WTC11 (cell line): Measurements from ENCODE around the gene TYMS. TPM values are rescaled to one million over a fixed set of nuclear protein-coding genes. Genes with fewer than 3 reads are reported as not detected.

ENCODE experiments used
- AFF4 ChIP-seq: sonication (generic); formaldehyde crosslinking; IDR thresholded peaks from 2 replicates; pipeline ENCODE4 v1.8.1; 2023; ENCODE audit warnings: mild to moderate bottlenecking, missing genetic modification reagents, borderline replicate concordance
- E2F1 ChIP-seq: sonication (generic); formaldehyde crosslinking; IDR thresholded peaks from 2 replicates; pipeline ENCODE4 v1.8.0; 2022; ENCODE audit warnings: mild to moderate bottlenecking, missing genetic modification reagents
- E2F4 ChIP-seq: sonication (generic); formaldehyde crosslinking; IDR thresholded peaks from 2 replicates; pipeline ENCODE4 v1.8.1; 2022; ENCODE audit warnings: low read depth, mild to moderate bottlenecking, moderate library complexity, missing genetic modification reagents, borderline replicate concordance
- HMGXB4 ChIP-seq: sonication (generic); formaldehyde crosslinking; IDR thresholded peaks from 2 replicates; pipeline ENCODE4 v1.8.1; 2023; ENCODE audit warnings: mild to moderate bottlenecking, moderate library complexity, missing genetic modification reagents
- MAX ChIP-seq: sonication (generic); formaldehyde crosslinking; IDR thresholded peaks from 2 replicates; pipeline ENCODE4 v1.8.0; 2022; ENCODE audit warnings: mild to moderate bottlenecking, missing genetic modification reagents
- NFATC4 ChIP-seq: fragments of 250-450 bp; sonication (Bioruptor Pico); IDR thresholded peaks from 2 replicates; pipeline ENCODE4 v1.9.0; 2021; ENCODE audit warnings: mild to moderate bottlenecking
- NFYB ChIP-seq: sonication (generic); formaldehyde crosslinking; conservative IDR thresholded peaks from 2 replicates; pipeline ENCODE4 v1.8.0; 2022; ENCODE audit warnings: low read depth, missing genetic modification reagents
- OVOL2 ChIP-seq: fragments of 250-450 bp; sonication (Bioruptor Pico); IDR thresholded peaks from 2 replicates; pipeline ENCODE4 v1.9.0; 2021; ENCODE audit warnings: mild to moderate bottlenecking, borderline replicate concordance
- STAT6 ChIP-seq: sonication (generic); formaldehyde crosslinking; conservative IDR thresholded peaks from 2 replicates; pipeline ENCODE4 v1.8.1; 2023; ENCODE audit warnings: mild to moderate bottlenecking, low read depth, missing genetic modification reagents, moderate library complexity
- TEAD4 ChIP-seq: sonication (generic); formaldehyde crosslinking; IDR thresholded peaks from 2 replicates; pipeline ENCODE4 v1.8.0; 2022; ENCODE audit warnings: mild to moderate bottlenecking, missing genetic modification reagents
- ZNF138 ChIP-seq: sonication (generic); formaldehyde crosslinking; conservative IDR thresholded peaks from 2 replicates; pipeline ENCODE4 v1.8.1; 2022; ENCODE audit warnings: mild to moderate bottlenecking, moderate library complexity, missing genetic modification reagents
- ZNF219 ChIP-seq: sonication (generic); formaldehyde crosslinking; IDR thresholded peaks from 2 replicates; pipeline ENCODE4 v1.8.0; 2023; ENCODE audit warnings: missing genetic modification reagents, mild to moderate bottlenecking, borderline replicate concordance
- ZNF317 ChIP-seq: sonication (generic); formaldehyde crosslinking; IDR thresholded peaks from 2 replicates; pipeline ENCODE4 v1.8.1; 2023; ENCODE audit warnings: low read depth, mild to moderate bottlenecking, moderate library complexity, missing genetic modification reagents, borderline replicate concordance
- ZNF396 ChIP-seq: fragments of 250-450 bp; sonication (Bioruptor Pico); IDR thresholded peaks from 2 replicates; pipeline ENCODE4 v1.8.0; 2021; ENCODE audit warnings: mild to moderate bottlenecking, moderate library complexity, borderline replicate concordance
- ZNF416 ChIP-seq: fragments of 250-450 bp; sonication (Bioruptor Pico); IDR thresholded peaks from 2 replicates; pipeline ENCODE4 v1.9.0; 2021; ENCODE audit warnings: mild to moderate bottlenecking, inconsistent platforms
- total RNA-seq: library from RNA; stranded (reverse); gene quantifications from 3 replicates; pipeline ENCODE4 v1.2.3, GENCODE V29; 2021
- TF ChIP-seq, protein P1 (sequence below): sonication (generic); formaldehyde crosslinking; IDR thresholded peaks from 2 replicates; pipeline ENCODE4 v1.8.0; 2022; ENCODE audit warnings: mild to moderate bottlenecking, missing genetic modification reagents
- TF ChIP-seq, protein P2 (sequence below): fragments of 250-450 bp; sonication (Bioruptor Pico); IDR thresholded peaks from 2 replicates; pipeline ENCODE4 v2.1.2; 2022; ENCODE audit warnings: mild to moderate bottlenecking, moderate library complexity
- TF ChIP-seq, protein P3 (sequence below): fragments of 200-600 bp; IDR thresholded peaks from 2 replicates; pipeline ENCODE4 v1.8.0; 2022; ENCODE audit warnings: antibody characterized with exemption
- TF ChIP-seq, protein P4 (sequence below): sonication (generic); formaldehyde crosslinking; IDR thresholded peaks from 2 replicates; pipeline ENCODE4 v1.8.0; 2023; ENCODE audit warnings: missing genetic modification reagents
- TF ChIP-seq, protein P5 (sequence below): sonication (generic); formaldehyde crosslinking; IDR thresholded peaks from 2 replicates; pipeline ENCODE4 v1.8.1; 2023; ENCODE audit warnings: mild to moderate bottlenecking, missing genetic modification reagents, moderate library complexity

Gene TYMS
- total RNA-seq, 1 experiment from 2014 or later, result 86.4 TPM

GRCh38 chr18:712401-713134 is 55.1 kb downstream of the TYMS start, which contains the start of gene ENOSF1 (continued):
- no peak; the same call in 1 of the 2 replicates for TF ChIP-seq E2F4 (CRISPR knock-in tag)
- TF ChIP-seq, protein P1, sequence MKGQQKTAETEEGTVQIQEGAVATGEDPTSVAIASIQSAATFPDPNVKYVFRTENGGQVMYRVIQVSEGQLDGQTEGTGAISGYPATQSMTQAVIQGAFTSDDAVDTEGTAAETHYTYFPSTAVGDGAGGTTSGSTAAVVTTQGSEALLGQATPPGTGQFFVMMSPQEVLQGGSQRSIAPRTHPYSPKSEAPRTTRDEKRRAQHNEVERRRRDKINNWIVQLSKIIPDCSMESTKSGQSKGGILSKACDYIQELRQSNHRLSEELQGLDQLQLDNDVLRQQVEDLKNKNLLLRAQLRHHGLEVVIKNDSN (CRISPR knock-in tag), result no peak; the same call in none of the 2 replicates
- TF ChIP-seq ZNF396 (CRISPR knock-in tag), result no peak
- no peak for TF ChIP-seq ZNF138 (CRISPR knock-in tag)
- TF ChIP-seq NFATC4, result no peak
- no peak for TF ChIP-seq OVOL2 (CRISPR knock-in tag)
- peak; percentile 95 for TF ChIP-seq HMGXB4
- no peak for TF ChIP-seq AFF4 (CRISPR knock-in tag)
- TF ChIP-seq ZNF219 (CRISPR knock-in tag), result peak; percentile 81; the same call in 1 of the 2 replicates
- TF ChIP-seq STAT6, result no peak
- TF ChIP-seq, protein P2, sequence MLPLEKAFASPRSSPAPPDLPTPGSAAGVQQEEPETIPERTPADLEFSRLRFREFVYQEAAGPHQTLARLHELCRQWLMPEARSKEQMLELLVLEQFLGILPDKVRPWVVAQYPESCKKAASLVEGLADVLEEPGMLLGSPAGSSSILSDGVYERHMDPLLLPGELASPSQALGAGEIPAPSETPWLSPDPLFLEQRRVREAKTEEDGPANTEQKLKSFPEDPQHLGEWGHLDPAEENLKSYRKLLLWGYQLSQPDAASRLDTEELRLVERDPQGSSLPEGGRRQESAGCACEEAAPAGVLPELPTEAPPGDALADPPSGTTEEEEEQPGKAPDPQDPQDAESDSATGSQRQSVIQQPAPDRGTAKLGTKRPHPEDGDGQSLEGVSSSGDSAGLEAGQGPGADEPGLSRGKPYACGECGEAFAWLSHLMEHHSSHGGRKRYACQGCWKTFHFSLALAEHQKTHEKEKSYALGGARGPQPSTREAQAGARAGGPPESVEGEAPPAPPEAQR (CRISPR knock-in tag), result no peak
- TF ChIP-seq E2F1, result no peak
- TF ChIP-seq, protein P3, sequence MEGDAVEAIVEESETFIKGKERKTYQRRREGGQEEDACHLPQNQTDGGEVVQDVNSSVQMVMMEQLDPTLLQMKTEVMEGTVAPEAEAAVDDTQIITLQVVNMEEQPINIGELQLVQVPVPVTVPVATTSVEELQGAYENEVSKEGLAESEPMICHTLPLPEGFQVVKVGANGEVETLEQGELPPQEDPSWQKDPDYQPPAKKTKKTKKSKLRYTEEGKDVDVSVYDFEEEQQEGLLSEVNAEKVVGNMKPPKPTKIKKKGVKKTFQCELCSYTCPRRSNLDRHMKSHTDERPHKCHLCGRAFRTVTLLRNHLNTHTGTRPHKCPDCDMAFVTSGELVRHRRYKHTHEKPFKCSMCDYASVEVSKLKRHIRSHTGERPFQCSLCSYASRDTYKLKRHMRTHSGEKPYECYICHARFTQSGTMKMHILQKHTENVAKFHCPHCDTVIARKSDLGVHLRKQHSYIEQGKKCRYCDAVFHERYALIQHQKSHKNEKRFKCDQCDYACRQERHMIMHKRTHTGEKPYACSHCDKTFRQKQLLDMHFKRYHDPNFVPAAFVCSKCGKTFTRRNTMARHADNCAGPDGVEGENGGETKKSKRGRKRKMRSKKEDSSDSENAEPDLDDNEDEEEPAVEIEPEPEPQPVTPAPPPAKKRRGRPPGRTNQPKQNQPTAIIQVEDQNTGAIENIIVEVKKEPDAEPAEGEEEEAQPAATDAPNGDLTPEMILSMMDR, result peak; percentile 91
- TF ChIP-seq NFYB, result no peak
- no peak for TF ChIP-seq ZNF416 (CRISPR knock-in tag)
- TF ChIP-seq, protein P4, sequence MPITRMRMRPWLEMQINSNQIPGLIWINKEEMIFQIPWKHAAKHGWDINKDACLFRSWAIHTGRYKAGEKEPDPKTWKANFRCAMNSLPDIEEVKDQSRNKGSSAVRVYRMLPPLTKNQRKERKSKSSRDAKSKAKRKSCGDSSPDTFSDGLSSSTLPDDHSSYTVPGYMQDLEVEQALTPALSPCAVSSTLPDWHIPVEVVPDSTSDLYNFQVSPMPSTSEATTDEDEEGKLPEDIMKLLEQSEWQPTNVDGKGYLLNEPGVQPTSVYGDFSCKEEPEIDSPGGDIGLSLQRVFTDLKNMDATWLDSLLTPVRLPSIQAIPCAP (CRISPR knock-in tag), result no peak; the same call in 1 of the 2 replicates
- no peak for TF ChIP-seq ZNF317 (CRISPR knock-in tag)
- TF ChIP-seq, protein P5, sequence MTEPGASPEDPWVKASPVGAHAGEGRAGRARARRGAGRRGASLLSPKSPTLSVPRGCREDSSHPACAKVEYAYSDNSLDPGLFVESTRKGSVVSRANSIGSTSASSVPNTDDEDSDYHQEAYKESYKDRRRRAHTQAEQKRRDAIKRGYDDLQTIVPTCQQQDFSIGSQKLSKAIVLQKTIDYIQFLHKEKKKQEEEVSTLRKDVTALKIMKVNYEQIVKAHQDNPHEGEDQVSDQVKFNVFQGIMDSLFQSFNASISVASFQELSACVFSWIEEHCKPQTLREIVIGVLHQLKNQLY, result no peak; the same call in 1 of the 2 replicates
- TF ChIP-seq TEAD4 (CRISPR knock-in tag), result peak; percentile 87
- TF ChIP-seq MAX (CRISPR knock-in tag), result peak; percentile 69; the same call in 1 of the 2 replicates
